Bronchial epithelial cell (primary cell): ENCODE results near the gene JAG2. TPM values are rescaled to one million over a fixed set of nuclear protein-coding genes. Genes with fewer than 3 reads are reported as not detected.

Experiments
- DNase-seq: peaks from one replicate; pipeline ENCODE4 v3.0.0-alpha.2; 2010; ENCODE audit warnings: low read depth
- FAIRE-seq: peaks from 2 replicates; lab custom pipeline; 2011; peaks lifted over from hg19 to GRCh38; lab: Jason Lieb, UNC
- H3K27me3 ChIP-seq: 2 replicates; pipeline ENCODE4 v1.5.1; 2011; ENCODE audit warnings: low read length; ENCODE audit not compliant: control insufficient read depth, insufficient read depth
- H3K36me3 ChIP-seq: 2 replicates; pipeline ENCODE4 v1.5.1; 2011; ENCODE audit warnings: low read length; ENCODE audit not compliant: control insufficient read depth, insufficient read depth
- H3K4me3 ChIP-seq: 2 replicates; pipeline ENCODE4 v1.5.1; 2011; ENCODE audit warnings: mild to moderate bottlenecking, low read depth, low read length, control low read depth
- total RNA-seq: library from RNA; depleted of rRNA; stranded (reverse); fragments of >200 nt; gene quantifications from 2 replicates; pipeline ENCODE4 v1.2.1, GENCODE V29; 2014
- TF ChIP-seq, protein P1 (sequence below): IDR thresholded peaks from 2 replicates; pipeline ENCODE4 v1.5.1; 2011; ENCODE audit warnings: mild to moderate bottlenecking, moderate library complexity, low read length, control low read depth, inconsistent platforms; ENCODE audit not compliant: insufficient read depth, severe bottlenecking

Gene JAG2
- total RNA-seq, 1 donor from 2014 or later, result 45.3 TPM

DNA sequence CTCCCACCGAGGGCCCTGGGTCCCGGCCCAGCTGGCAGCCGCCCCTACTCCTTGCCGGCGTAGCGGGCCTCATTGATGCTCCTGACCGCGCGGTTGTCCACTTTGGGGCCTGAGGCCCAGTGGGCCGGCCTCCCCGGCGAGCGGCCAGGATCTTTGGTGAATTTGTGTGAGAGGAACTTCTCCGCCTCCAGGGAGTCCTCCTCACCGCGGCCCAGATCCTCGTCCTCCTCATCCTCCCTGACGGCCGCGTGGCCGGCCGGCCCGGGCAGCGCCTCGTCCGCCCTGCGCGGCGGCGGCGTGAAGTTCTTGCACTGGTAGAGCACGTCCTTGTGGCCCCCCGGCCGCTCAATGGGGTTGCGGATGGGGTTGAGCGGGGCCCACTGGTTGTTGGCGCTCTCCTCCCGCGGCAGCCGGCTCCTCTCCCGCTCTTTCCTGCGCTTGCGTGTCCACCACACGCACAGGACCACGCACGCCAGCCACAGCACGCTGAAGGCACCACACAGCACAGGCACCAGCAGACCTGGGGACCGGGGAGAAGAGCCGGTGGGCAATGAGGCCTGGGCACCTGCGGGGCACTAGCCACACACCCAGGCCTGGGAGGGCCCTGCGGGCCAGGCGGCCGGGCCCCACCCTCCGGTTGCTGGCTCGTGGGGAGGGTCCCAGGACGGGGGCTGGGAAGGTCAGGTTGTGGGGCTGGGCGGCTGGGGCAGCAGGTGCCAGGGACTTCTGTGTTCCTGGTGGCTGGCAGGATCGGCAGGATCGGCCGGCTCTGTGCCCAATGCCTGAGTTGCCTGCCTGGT is 25.7 kb downstream of the JAG2 start:
- H3K36me3 ChIP-seq, result peaks cover 40% of the 10 kb centered on the region
- TF ChIP-seq, protein P1, sequence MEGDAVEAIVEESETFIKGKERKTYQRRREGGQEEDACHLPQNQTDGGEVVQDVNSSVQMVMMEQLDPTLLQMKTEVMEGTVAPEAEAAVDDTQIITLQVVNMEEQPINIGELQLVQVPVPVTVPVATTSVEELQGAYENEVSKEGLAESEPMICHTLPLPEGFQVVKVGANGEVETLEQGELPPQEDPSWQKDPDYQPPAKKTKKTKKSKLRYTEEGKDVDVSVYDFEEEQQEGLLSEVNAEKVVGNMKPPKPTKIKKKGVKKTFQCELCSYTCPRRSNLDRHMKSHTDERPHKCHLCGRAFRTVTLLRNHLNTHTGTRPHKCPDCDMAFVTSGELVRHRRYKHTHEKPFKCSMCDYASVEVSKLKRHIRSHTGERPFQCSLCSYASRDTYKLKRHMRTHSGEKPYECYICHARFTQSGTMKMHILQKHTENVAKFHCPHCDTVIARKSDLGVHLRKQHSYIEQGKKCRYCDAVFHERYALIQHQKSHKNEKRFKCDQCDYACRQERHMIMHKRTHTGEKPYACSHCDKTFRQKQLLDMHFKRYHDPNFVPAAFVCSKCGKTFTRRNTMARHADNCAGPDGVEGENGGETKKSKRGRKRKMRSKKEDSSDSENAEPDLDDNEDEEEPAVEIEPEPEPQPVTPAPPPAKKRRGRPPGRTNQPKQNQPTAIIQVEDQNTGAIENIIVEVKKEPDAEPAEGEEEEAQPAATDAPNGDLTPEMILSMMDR, result no peak
- FAIRE-seq (no peak), DNase-seq (no peak)
- no peaks in the 10 kb centered on the region for H3K27me3 ChIP-seq
- H3K4me3 ChIP-seq, result no peak overlapping the region

DNA sequence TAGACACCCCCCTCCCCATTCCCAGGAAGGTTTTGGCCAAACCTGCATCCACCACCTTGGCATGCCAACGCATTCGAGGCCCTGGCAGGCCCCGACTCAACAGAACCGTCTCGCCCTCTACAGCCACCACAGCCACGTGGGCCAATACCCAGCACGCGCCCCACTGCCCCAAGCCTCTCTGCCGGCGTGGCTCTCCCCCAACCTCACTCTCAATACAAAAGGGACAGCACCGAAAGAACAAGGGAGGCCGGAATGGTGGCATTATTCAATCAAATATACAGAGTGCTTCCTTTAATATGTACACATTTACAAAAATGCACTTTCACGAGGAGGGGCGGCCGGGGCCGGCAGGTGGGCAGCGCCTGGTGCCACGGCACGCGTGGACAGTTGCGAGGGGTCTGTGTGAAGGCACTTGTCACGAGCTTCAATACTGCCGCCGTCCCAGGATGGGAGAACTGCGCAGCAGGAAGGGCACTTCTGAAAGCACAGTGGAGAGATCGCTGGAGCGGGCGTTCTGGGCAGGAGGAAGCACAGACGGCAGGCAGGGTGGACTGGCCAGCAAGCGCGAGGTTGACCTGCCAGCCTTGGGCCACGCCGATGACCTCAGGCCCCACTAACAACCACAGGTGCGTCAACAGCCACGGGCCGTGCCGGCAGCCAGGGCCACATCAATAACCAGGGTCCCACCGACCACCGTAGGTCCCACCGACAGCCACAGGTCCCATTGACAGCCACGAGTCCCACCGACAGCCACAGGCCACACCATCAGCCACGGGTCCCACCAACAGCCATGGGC is 26.9 kb downstream of the JAG2 start:
- peaks cover 34% of the 10 kb centered on the region for H3K36me3 ChIP-seq
- no peak overlapping the region for H3K4me3 ChIP-seq
- no peak for FAIRE-seq
- no peaks in the 10 kb centered on the region for H3K27me3 ChIP-seq
- TF ChIP-seq, protein P1, result no peak
- no peak for DNase-seq

DNA sequence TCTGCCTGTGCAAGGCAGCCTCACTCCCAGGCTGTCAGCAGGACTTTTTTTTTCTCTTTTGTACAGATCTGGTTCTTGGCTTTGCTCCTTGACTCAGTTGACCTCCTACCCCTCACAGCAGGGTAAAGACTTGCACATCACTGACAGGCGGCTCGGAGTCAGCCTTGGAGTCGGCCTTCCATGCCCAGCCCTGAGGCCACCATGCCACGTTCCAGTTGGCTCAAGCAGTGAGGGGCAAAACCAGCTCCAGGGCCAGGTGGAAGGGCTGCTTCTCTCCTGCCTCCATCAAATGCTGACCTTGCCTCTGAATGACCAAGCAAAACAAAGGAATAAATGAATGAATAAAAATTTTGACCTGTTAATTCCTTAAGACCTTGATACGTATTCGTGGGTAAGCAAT is 27.6 kb downstream of the JAG2 start:
- peaks cover 29% of the 10 kb centered on the region for H3K36me3 ChIP-seq
- DNase-seq, result no peak

DNA sequence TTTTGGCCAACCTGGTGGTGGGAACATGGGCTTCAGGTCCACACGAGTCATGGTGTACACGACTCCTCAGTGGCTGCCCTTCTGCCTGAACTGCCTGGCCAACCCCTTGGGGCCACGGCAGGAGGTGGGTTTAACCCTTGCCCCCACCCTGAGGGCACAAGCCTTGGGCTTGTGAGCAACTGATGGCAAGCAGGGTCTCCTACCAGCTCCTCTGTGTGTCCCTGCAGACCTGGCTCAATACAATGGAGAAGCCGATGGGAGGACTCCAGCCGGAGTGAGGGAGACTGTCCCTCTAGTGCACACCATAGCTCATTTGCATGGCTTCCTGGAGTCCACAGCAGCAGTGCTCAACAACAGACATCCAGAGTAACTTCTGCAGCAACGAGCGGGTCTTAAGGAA is 28.0 kb downstream of the JAG2 start:
- DNase-seq (no peak), FAIRE-seq (no peak)
- Histone ChIP-seq H3K27me3 (no peaks in the 10 kb centered on the region), H3K4me3 (no peak overlapping the region), H3K36me3 (peaks cover 26% of the 10 kb centered on the region)
- TF ChIP-seq, protein P1, result no peak

More for the DNA sequence above, 27.6 kb downstream of the JAG2 start:
- Histone ChIP-seq H3K27me3 (no peaks in the 10 kb centered on the region), H3K4me3 (no peak overlapping the region)
- TF ChIP-seq, protein P1, result no peak
- no peak for FAIRE-seq

DNA sequence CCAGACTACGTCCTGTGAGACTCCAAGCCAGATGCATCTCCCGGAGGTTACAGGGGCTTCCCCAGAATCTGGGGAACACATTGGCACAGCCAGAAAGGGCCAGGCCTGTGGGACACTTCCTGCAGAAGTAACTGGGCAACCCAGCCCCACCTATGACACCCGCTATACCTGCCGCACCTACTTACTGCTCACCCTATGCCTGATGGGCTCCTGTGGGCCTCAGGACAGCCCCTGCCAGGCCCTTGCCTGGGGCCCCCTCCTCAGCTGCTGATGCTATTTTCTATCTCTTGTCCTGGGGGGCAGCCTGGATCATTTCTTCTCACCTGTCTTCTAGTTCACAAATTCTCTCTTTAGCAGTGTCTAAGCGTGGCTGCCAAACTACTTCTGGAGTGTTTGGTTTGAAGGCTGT is 28.7 kb downstream of the JAG2 start:
- DNase-seq (no peak), FAIRE-seq (no peak)
- H3K27me3 ChIP-seq, result no peaks in the 10 kb centered on the region
- peaks cover 19% of the 10 kb centered on the region for H3K36me3 ChIP-seq
- TF ChIP-seq, protein P1, result no peak
- H3K4me3 ChIP-seq, result no peak overlapping the region
